Stimulated activated CD4-positive, alpha-beta T cell treated with anti-CD3 and anti-CD28 coated beads, Interleukin-4, amount 100 ng/mL, for 1 hour (primary cell): ENCODE results near the gene SNAI3.

Experiments used
- DNase-seq: peaks from one replicate; pipeline ENCODE4 v3.0.0-alpha.2; 2020

SNAI3 gene

GRCh38 chr16:88721236-88721635 is 34.9 kb upstream of the SNAI3 start:
- DNase-seq, result no peak

- DNase-seq, result no peak
Measured at GRCh38 chr16:88720396-88720970, 34.2 kb upstream of the SNAI3 start.

DNA sequence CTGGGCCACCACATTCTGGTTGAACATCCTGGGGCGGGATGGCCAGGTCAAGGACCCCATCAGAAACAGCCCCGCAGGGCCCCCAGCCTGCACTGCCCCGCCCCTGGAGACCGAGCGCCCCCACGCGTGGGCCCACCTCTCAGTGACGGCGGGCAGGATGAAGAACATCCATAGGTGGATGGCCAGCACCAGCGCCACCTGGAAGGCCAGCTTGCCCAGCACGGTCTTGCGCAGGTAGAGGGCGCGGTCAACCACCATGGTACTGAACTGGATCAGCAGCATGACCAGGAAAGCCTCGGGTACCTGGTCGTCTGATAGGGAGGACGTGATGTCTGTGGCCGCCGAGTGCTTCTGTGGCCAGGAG is 33.6 kb upstream of the SNAI3 start:
- no peak for DNase-seq

GRCh38 chr16:88719267-88719932 is 33.1 kb upstream of the SNAI3 start:
- no peak for DNase-seq

DNA sequence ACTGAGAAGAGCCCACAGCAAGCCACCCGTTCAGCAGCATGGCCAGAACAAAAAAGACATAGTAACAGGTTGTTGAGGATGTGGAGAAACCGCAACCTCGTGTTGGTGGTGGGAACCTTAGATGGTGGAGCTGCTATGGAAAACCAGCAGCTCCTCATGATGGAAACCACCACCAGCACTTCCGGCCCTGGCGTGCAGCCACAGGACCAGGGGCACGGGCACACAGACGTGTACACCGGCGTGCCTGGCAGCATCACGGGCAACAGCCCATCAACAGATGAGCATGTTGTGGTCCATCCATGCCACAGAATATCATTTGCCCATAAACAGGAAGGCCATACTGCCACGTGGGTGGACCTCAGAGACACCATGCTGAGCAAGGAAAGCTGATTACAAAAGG is 31.9 kb upstream of the SNAI3 start:
- no peak for DNase-seq

DNA sequence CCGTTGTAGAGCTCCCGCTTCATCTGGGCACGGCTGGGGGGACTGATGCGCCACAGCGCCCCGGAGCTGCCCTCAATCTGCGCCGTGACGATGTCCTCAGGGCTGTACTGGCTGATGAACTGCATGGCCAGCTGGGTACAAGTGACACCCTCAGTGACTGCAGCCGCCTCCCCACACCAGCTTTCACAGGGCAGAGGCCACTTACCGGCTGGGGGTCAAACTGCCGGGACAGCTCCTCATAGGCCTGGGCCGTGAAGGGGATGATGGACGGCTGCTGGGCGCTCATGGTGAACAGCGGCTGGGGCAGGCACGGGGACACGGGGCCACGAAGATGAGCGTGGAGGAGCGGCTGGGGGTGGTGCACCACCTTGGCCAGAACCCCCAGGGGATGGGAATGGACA is 30.3 kb upstream of the SNAI3 start:
- no peak for DNase-seq

GRCh38 chr16:88716201-88716600 is 29.9 kb upstream of the SNAI3 start:
- DNase-seq, result no peak

DNA sequence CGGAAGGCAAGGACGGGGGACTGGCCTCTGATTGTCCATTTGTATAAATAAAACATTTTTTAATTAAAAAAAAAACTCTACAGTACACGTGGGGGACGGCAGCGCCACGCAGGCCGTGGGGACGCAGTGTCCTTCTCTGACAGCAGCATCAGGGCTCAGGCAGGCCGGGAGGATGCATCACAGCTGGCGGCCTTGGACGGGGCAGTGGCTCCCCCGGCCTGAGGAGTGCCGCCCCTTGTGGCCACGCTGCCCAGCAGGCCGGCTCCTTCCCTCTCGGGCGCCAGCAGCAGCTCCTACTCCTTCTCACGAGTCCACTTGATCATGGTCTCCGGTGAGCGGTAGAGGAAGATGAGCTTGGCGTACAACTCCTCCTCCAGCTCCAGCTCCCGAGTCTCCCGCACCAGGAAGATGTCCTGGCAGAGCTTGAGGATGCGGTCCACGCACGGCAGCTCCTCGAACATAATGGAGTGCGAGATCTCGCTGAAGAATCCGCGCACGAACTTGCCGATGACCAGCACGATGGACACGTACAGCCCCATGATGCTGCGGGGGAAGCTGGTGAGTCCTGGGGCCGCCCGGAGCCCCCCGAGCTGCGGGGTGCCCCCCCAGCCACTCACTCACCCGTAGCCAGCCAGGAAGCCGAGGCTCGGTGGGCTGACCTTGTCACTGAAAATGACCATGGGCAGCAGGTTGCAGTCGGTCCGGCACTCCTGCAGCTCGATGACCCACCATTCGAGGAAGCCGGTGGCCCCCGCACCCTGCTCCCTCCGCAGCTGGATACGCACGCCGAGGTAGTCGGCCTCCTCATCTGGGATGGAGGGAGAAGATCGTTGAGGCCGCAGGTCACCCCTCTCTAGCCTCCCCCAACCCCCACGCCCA is 29.2 kb upstream of the SNAI3 start:
- DNase-seq, result no peak

- no peak for DNase-seq
Measured at GRCh38 chr16:88714420-88715302, 28.4 kb upstream of the SNAI3 start.

DNA sequence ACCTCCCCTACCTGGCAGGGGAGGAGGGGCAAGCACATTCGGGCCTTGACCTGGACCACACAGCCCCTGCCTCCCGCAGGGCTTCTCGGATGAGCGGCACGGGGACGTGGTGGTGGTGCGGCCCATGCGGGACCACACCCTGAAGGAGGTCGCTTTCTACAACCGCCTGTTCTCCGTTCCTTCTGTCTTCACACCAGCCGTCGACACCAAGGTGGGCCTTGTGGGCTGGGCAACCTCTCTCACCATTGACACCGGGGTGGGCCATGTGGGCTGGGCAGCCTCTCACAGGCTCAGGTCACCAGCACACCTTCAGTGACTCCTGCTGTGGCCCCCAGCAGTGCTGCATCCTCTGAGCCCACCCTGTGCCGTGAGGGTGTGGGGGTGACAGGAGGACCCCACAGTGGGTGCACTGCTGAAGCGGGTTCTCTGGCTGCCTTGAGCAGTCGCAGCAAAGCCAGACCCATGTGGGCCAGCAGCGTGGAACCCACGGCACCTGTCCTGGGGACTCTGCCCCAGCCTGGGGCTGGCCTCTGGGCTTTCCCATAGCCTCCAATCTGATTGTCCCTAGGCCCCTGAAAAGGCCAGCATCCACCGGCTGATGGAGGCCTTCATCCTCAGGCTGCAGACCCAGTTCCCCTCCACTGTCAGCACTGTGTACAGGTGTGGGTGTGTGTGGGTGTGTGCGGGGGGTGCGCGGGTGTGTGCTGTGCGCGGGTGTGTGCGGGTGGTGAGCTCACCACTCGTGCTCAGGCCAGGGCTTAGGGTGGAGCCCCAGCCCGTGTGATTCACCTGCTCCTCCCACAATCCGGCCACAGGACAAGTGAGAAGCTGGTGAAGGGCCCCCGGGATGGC is 27.5 kb upstream of the SNAI3 start:
- DNase-seq, result no peak

DNA sequence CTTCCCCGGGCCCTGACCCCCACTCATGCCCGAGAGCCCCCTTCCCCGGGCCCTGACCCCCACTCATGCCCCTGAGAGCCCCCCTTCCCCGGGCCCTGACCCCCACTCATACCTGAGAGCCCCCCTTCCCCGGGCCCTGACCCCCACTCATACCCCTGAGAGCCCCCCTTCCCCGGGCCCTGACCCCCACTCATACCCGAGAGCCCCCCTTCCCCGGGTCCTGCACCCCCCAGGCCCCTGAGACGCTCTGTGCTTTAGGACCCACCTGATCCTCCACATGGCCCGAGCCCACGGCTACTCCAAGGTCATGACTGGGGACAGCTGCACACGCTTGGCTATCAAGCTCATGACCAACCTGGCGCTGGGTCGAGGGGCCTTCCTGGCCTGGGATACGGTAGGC is 26.7 kb upstream of the SNAI3 start:
- no peak for DNase-seq

GRCh38 chr16:88712362-88712979 is 26.2 kb upstream of the SNAI3 start:
- no peak for DNase-seq

DNA sequence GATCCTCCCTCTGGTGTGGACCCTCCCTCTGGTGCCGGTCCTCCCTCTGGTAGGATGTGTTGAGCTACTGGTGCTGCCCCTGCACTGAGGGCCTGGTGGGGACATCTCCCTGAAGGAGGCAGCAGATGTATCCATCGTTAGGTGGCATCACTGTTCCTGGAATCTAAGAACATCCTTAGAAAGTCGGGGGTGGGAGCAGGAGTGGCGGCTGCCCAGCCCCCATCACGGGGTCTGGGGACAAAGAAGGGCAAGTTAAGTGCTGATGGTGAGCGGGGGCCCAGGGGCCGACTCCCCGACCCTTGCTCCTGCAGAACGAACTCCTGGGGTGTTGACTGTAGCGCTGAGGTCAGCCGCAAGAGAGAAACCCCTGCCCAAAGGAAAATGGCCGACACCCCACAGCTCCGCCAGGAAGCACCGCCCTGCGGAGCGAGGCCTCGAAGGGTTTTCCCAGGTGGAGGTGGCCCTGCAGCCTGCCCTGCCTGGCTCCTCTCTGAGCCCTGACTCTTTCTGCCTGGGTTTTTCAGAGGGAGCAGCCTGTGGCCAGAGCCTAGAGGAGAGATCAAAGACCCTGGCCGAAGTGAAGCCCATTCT is 25.5 kb upstream of the SNAI3 start:
- DNase-seq, result no peak

GRCh38 chr16:88710556-88710955 is 24.2 kb upstream of the SNAI3 start:
- no peak for DNase-seq

GRCh38 chr16:88706965-88707826 is 20.9 kb upstream of the SNAI3 start:
- DNase-seq, result no peak

DNA sequence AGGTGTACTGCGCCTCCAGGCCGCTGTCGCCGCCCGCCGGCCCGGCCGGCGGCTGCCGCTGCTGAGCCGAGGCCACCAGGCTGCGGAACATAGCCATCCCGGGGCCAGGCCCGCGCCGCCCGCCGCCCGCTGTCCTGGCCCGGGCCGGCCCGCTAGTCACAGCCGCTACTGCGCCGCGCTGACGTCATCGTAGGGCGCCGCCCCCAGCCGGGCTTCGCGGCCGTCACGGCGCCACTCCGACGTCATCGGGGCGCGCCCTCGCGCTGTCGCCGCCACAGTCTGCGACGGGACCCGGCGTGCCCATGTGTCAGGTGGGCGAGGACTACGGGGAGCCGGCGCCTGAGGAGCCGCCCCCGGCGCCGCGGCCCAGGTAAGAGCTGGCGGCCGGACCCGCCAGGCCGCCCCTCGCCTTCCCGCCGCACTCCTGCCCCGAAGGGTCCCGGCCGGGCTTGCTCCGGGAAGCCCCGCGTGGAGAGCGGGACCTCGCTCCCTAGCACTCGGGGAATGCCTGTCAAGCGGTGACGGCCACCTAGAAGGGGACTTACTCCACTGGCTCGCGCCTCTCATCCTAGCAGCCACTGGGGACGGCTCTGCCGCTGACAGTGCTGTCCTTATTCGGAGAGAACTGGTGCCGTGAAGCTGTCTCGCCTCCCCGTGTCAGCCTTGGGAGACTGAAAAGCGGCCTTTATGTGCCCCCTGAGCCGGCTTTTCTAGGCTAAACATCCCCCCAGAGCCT is 20.1 kb upstream of the SNAI3 start, which contains the start of the genes CTU2 and RNF166:
CTU2 (plus strand) TSS at position 275 of the 736 bp plus-strand sequence; CDS start at position 303, 28 bp downstream.
RNF166 (minus strand) TSS at position 180 of the 736 bp plus-strand sequence; CDS start at position 97, 83 bp downstream.
- DNase-seq, result peak; percentile 95

DNA sequence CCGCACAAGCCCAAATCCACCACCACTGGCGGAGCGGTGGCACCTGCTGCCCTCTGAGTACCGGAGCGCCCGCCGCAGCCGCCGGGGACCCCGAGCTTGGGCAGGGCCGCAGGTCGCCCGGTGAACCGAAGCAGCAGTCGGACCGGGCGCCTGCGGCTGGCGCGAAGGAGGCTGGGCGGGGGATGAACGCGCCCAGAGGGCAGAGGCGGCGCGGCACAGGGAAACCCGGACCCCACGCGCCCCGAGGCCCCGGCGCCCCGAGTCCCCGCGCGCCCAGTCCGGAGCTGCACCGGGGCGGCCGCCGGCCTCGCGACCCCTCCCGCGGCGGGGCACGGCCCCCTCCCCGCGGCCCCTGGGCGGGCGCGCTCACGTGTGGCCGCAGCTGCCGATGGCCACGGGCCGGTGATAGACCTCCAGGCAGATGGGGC is 19.5 kb upstream of the SNAI3 start:
- no peak for DNase-seq

DNA sequence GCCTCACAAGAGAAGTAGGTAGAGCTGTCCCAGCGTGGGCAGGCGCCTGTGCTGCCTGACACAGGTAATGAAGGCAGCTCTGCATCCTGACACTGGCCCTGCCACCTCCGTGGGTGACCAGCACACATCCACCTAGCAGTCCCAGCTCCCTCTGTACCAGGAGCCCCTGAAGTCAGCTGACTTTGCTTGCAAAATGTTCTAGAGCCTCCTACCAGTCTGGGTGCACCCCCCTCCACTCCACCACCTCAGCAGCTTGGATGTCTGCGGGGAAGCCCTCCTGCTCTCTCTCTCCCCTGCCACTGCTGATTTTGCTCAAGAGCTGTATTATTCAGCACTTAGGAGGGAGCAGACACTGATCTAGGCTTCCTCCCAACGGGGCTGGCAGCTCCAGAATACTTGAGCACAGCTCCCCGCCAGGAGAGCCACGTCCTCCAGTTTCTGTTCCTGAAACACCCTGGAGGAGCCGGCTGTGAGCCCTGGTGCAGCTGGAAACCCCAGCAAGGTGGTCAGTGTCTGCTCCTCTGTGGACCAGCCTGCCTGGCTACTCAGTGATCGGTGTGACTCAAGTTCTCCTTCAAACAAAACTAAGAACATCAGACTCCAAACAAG is 18.9 kb upstream of the SNAI3 start:
- no peak for DNase-seq
